MCF 10A (cell line): Measurements from ENCODE around the gene STRBP. TPM values are rescaled to one million over a fixed set of nuclear protein-coding genes. Genes with fewer than 3 reads are reported as not detected.

ENCODE experiments used
- BruUV-seq: library from RNA; stranded (reverse); fragments of 400-500 nt; replicated peaks from 2 replicates; lab custom pipeline; 2021; lab: Mats Ljungman, UMichigan
- CTCF ChIA-PET: fragments of 300-600 bp; sonication (Branson Sonifier 250); formaldehyde crosslinking; extraction: SDS; loops from one replicate; lab custom pipeline; 2021; ENCODE audit warnings: antibody characterized with exemption, inconsistent platforms; lab: Yijun Ruan, JAX
- POLR2A ChIA-PET: fragments of 300-600, 350-650 bp; sonication (Branson Sonifier 250); formaldehyde crosslinking; extraction: SDS; loops from one replicate; lab custom pipeline; 2020; ENCODE audit warnings: antibody characterized with exemption, inconsistent platforms; lab: Yijun Ruan, JAX
- DNase-seq: peaks from one replicate; pipeline ENCODE4 v3.0.0-alpha.2; 2018; ENCODE audit not compliant: unreplicated experiment
- H3K27ac Mint-ChIP-seq: one replicate; pipeline ENCODE4 v1.8.0; 2022; ENCODE audit warnings: mild to moderate bottlenecking, low read depth, mixed read lengths; ENCODE audit not compliant: unreplicated experiment
- H3K27me3 Mint-ChIP-seq: one replicate; pipeline ENCODE4 v1.8.0; 2022; ENCODE audit warnings: mixed read lengths; ENCODE audit not compliant: insufficient read depth, unreplicated experiment
- H3K36me3 Mint-ChIP-seq: one replicate; pipeline ENCODE4 v1.8.0; 2022; ENCODE audit warnings: mild to moderate bottlenecking, moderate library complexity, mixed read lengths; ENCODE audit not compliant: insufficient read depth, unreplicated experiment
- H3K4me1 Mint-ChIP-seq: one replicate; pipeline ENCODE4 v1.8.0; 2022; ENCODE audit warnings: mixed read lengths; ENCODE audit not compliant: insufficient read depth, unreplicated experiment
- H3K4me3 Mint-ChIP-seq: one replicate; pipeline ENCODE4 v1.8.0; 2022; ENCODE audit warnings: mild to moderate bottlenecking, moderate library complexity, mixed read lengths; ENCODE audit not compliant: unreplicated experiment
- H3K9me3 Mint-ChIP-seq: one replicate; pipeline ENCODE4 v1.8.0; 2022; ENCODE audit warnings: mixed read lengths; ENCODE audit not compliant: unreplicated experiment
- intact Hi-C: fragments of 100-400 bp; cut with micrococcal nuclease; formaldehyde crosslinking; loops from 2 replicates; pipeline ENCODE4 v1.14.1; 2022
- total RNA-seq: library from RNA; stranded (reverse); gene quantifications from 2 replicates; pipeline ENCODE4 v1.2.3, GENCODE V29; 2022
- TF ChIP-seq, protein P1 (sequence below): fragments of 200-600 bp; IDR thresholded peaks from one replicate; pipeline ENCODE4 v1.8.0; 2022; ENCODE audit warnings: antibody characterized with exemption, mild to moderate bottlenecking; ENCODE audit not compliant: unreplicated experiment

The STRBP gene
- total RNA-seq, 1 experiment from 2014 or later = 9.4 TPM

GRCh38 chr9:123073991-123074422 lies 194.4 kb downstream of the STRBP start:
- Mint-ChIP-seq H3K36me3 (peaks cover 59% of the 10 kb centered on the region), H3K4me1 (peaks cover 11% of the 10 kb centered on the region), H3K9me3 (no peaks in the 10 kb centered on the region), H3K27me3 (no peaks in the 10 kb centered on the region), H3K27ac (no peak overlapping the region), H3K4me3 (no peak overlapping the region)
- POLR2A ChIA-PET = interaction anchor here (1.5 kb wide), 1 partner anchor 12 kb away, joined by 4 read pairs; no protein-coding TSS in a partner anchor
- BruUV-seq = no TSS peak
- TF ChIP-seq, protein P1, sequence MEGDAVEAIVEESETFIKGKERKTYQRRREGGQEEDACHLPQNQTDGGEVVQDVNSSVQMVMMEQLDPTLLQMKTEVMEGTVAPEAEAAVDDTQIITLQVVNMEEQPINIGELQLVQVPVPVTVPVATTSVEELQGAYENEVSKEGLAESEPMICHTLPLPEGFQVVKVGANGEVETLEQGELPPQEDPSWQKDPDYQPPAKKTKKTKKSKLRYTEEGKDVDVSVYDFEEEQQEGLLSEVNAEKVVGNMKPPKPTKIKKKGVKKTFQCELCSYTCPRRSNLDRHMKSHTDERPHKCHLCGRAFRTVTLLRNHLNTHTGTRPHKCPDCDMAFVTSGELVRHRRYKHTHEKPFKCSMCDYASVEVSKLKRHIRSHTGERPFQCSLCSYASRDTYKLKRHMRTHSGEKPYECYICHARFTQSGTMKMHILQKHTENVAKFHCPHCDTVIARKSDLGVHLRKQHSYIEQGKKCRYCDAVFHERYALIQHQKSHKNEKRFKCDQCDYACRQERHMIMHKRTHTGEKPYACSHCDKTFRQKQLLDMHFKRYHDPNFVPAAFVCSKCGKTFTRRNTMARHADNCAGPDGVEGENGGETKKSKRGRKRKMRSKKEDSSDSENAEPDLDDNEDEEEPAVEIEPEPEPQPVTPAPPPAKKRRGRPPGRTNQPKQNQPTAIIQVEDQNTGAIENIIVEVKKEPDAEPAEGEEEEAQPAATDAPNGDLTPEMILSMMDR = no peak
- CTCF ChIA-PET = interaction anchor here (0.7 to 1.0 kb wide), 4 partner anchors 17 to 873 kb away, joined by 3 to 5 read pairs (median 4); no protein-coding TSS in a partner anchor
- DNase-seq = no peak
- intact Hi-C loops = no loop called here

DNA sequence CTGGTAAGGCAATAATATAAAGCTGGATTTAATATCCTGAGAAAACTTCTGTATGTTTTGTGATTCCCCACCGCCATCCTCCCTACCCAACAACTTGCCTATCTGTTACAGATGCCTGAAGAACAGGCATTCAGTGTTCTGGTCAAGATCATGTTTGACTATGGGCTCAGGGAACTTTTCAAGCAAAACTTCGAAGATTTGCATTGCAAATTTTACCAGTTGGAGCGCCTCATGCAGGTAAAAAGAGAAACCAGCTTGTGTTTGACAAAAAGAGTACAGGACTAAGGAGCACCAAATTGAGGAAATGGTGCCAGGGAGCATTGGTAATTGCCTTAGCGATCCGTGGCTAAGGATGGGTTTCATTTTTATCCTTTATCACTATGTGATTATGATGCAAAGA lies 194.9 kb downstream of the STRBP start:
- no peak overlapping the region for H3K4me3 Mint-ChIP-seq
- DNase-seq = no peak
- H3K36me3 Mint-ChIP-seq = peaks cover 58% of the 10 kb centered on the region
- no peaks in the 10 kb centered on the region for H3K27me3 Mint-ChIP-seq
- CTCF ChIA-PET = interaction anchor here (0.7 to 1.0 kb wide), 4 partner anchors 18 to 276 kb away, joined by 3 to 4 read pairs (median 3); no protein-coding TSS in a partner anchor
- POLR2A ChIA-PET = interaction anchor here (1.5 kb wide), 1 partner anchor 12 kb away, joined by 4 read pairs; no protein-coding TSS in a partner anchor
- intact Hi-C loops = no loop called here
- TF ChIP-seq, protein P1 = no peak
- H3K9me3 Mint-ChIP-seq = no peaks in the 10 kb centered on the region
- no peak overlapping the region for H3K27ac Mint-ChIP-seq
- H3K4me1 Mint-ChIP-seq = peaks cover 16% of the 10 kb centered on the region
- no TSS peak for BruUV-seq

DNA sequence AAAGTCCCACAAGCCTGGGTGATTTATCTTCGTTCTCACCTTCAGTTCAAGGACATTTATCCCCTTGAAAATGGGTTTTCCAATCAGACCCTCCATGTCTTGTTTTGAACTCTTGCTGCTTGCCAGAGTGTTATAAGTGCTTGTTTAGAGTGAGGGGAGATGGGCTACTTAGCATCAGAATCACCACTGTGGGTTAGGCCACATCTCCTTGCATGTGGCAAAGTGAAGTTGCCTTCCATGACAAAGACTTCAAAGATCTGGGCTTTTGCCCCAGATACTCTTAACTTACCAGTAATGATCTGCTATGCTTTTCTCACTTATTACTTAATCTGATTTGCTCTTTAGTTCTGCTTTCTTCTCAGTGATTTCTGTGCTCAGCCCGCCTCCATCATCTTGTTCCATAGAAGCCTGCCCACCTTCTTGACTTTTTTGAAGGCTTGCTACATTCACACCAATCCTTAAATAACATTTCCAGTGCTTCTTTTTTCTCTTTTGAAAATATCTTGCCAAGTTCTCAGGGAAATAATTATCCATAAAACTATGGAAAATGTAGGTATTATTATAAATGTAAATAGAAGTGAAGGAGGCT lies 195.9 kb downstream of the STRBP start:
- H3K27me3 Mint-ChIP-seq = no peaks in the 10 kb centered on the region
- intact Hi-C loops = no loop called here
- no peaks in the 10 kb centered on the region for H3K9me3 Mint-ChIP-seq
- H3K36me3 Mint-ChIP-seq = peaks cover 56% of the 10 kb centered on the region
- BruUV-seq = no TSS peak
- no peak overlapping the region for H3K27ac Mint-ChIP-seq
- peaks cover 19% of the 10 kb centered on the region for H3K4me1 Mint-ChIP-seq
- DNase-seq = no peak
- H3K4me3 Mint-ChIP-seq = no peak overlapping the region
- POLR2A ChIA-PET = no interaction called here
- CTCF ChIA-PET = interaction anchor here (0.6 to 0.9 kb wide), 2 partner anchors 10 to 259 kb away, joined by 3 read pairs; no protein-coding TSS in a partner anchor
- TF ChIP-seq, protein P1 = no peak

Other genes starting within 250 kb of the STRBP start
- gene GPR21, start 234.9 kb downstream of the STRBP start, total RNA-seq = 0.37 TPM in 1 of 2 replicates, not detected in the other
- gene CRB2, start 87.6 kb upstream of the STRBP start, total RNA-seq = not detected in 2 replicates